Cardiac fibroblast (primary cell): Measurements from ENCODE around the gene C1QTNF8.

Experiments used
- DNase-seq, 2 donors: peaks; one replicate each; pipeline versions ENCODE4 v3.0.0 to v3.0.0-alpha.2; 2010; ENCODE audit warnings: low read depth in 2 of 2
- H3K4me3 ChIP-seq, 2 donors: replicated peaks in 1 of 2; 1 replicate in 1 of 2; 2 replicates in 1 of 2; pipeline ENCODE4 v1.5.1; 2011; ENCODE audit warnings: low read depth in 2 of 2, low read length in 2 of 2, mild to moderate bottlenecking in 2 of 2, moderate library complexity in 1 of 2
- TF ChIP-seq, protein P1 (sequence below): IDR thresholded peaks from one replicate; pipeline ENCODE4 v1.5.1; 2011; ENCODE audit warnings: low read depth, mild to moderate bottlenecking, low read length, inconsistent platforms

The C1QTNF8 gene

GRCh38 chr16:1042049-1042744 lies 53.8 kb downstream of the C1QTNF8 start:
- DNase-seq = no peak

DNA sequence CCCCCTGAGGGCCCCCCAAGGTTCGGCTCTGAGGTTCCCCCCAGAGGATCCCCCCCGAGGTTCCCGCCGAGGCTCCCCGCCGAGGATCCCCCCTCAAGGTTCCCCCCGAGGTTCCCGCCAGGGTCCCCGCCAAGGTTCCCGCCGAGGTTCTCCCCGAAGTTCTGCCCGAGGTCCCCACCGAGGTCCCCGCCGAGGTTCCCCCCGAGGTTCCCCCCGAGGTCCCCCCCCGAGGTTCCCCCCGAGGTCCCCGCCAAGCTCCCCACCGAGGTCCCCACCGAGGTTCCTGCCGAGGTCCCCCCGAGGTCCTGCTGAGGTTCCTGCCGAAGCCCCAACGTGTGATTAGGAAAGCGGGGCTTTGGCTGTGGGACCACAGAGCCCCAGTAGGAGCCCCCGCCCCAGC lies 55.7 kb downstream of the C1QTNF8 start:
- no peak overlapping the region for H3K4me3 ChIP-seq
- TF ChIP-seq, protein P1, sequence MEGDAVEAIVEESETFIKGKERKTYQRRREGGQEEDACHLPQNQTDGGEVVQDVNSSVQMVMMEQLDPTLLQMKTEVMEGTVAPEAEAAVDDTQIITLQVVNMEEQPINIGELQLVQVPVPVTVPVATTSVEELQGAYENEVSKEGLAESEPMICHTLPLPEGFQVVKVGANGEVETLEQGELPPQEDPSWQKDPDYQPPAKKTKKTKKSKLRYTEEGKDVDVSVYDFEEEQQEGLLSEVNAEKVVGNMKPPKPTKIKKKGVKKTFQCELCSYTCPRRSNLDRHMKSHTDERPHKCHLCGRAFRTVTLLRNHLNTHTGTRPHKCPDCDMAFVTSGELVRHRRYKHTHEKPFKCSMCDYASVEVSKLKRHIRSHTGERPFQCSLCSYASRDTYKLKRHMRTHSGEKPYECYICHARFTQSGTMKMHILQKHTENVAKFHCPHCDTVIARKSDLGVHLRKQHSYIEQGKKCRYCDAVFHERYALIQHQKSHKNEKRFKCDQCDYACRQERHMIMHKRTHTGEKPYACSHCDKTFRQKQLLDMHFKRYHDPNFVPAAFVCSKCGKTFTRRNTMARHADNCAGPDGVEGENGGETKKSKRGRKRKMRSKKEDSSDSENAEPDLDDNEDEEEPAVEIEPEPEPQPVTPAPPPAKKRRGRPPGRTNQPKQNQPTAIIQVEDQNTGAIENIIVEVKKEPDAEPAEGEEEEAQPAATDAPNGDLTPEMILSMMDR = no peak
- DNase-seq = no peak

More at GRCh38 chr16:1042049-1042744, 53.8 kb downstream of the C1QTNF8 start:
- TF ChIP-seq, protein P1 = no peak
- no peak overlapping the region for H3K4me3 ChIP-seq

- DNase-seq = no peak
- TF ChIP-seq, protein P1 = no peak
These were observed 56.3 kb downstream of the C1QTNF8 start for GRCh38 chr16:1039762-1040161.

DNA sequence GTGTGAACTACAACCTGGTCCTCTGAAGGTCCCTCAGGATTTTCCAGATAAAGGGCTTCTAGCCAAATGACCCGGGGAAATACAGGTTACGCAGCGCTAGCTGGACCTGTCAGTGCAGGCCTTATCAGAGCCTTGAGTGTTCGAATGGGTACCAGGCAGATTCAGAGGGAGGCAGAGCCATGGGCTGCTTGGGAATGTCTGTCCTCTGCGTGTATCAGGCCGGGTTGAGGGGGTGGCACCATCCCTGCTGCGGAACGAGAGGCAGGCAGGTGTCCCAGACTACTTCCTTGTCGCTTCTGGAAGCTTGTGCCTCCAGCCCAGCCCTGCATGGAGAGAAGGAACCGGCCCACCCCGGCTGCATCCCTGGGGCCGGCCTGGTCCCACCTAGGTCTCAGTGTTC lies 57.1 kb downstream of the C1QTNF8 start:
- DNase-seq = no peak
- TF ChIP-seq, protein P1 = no peak
- no peak overlapping the region for H3K4me3 ChIP-seq

More at GRCh38 chr16:1039762-1040161, 56.3 kb downstream of the C1QTNF8 start:
- no peak overlapping the region for H3K4me3 ChIP-seq
